Chondrocyte (in vitro differentiated cells): ENCODE measurements around the gene NFU1. TPM values are rescaled to one million over a fixed set of nuclear protein-coding genes. Genes with fewer than 3 reads are reported as not detected.

Source experiments
- DNase-seq: peaks from one replicate; pipeline ENCODE4 v3.0.0; 2021; ENCODE audit warnings: mixed read lengths, low spot score
- H3K27ac Mint-ChIP-seq: one replicate; pipeline ENCODE4 v1.8.0; 2021; ENCODE audit warnings: mild to moderate bottlenecking, moderate library complexity, mixed read lengths; ENCODE audit not compliant: unreplicated experiment
- H3K27me3 Mint-ChIP-seq: 2 replicates; pipeline ENCODE4 v1.8.0; 2021; ENCODE audit warnings: low read depth, mixed read lengths
- H3K36me3 Mint-ChIP-seq: 2 replicates; pipeline ENCODE4 v1.8.0; 2021; ENCODE audit warnings: low read depth, mixed read lengths
- H3K4me1 Mint-ChIP-seq: 2 replicates; pipeline ENCODE4 v1.8.0; 2021; ENCODE audit warnings: low read depth, mild to moderate bottlenecking, mixed read lengths
- H3K4me3 Mint-ChIP-seq: one replicate; pipeline ENCODE4 v1.8.0; 2021; ENCODE audit warnings: mild to moderate bottlenecking, moderate library complexity, mixed read lengths; ENCODE audit not compliant: unreplicated experiment
- H3K9me3 Mint-ChIP-seq: 2 replicates; pipeline ENCODE4 v1.8.0; 2021; ENCODE audit warnings: low read depth, mixed read lengths
- long read RNA-seq: library from polyadenylated mRNA; stranded (forward); transcript quantifications from one replicate; pipeline ENCODE4 v2.0.0, GENCODE V29; 2021
- total RNA-seq: library from RNA; stranded (reverse); gene quantifications from 3 replicates; pipeline ENCODE4 v1.2.1, GENCODE V29; 2021
- TF ChIP-seq, protein P1 (sequence below): fragments of 200-600 bp; sonication (generic); IDR thresholded peaks from 2 replicates; pipeline ENCODE4 v1.5.0; 2021; ENCODE audit warnings: antibody characterized with exemption, mild to moderate bottlenecking, moderate library complexity

The NFU1 gene
- 40.7 to 42.5 TPM (median 40.7 TPM) in 3 replicates for total RNA-seq
- long read RNA-seq, transcript NFU1-203 (8 exons, 1,467 nt) = major isoform, 9 of 11 reads
- long read RNA-seq, partial matches to known transcripts = 0 of 11 reads
- long read RNA-seq, other reads (novel, unspliced or antisense) = 2 of 11 reads

DNA sequence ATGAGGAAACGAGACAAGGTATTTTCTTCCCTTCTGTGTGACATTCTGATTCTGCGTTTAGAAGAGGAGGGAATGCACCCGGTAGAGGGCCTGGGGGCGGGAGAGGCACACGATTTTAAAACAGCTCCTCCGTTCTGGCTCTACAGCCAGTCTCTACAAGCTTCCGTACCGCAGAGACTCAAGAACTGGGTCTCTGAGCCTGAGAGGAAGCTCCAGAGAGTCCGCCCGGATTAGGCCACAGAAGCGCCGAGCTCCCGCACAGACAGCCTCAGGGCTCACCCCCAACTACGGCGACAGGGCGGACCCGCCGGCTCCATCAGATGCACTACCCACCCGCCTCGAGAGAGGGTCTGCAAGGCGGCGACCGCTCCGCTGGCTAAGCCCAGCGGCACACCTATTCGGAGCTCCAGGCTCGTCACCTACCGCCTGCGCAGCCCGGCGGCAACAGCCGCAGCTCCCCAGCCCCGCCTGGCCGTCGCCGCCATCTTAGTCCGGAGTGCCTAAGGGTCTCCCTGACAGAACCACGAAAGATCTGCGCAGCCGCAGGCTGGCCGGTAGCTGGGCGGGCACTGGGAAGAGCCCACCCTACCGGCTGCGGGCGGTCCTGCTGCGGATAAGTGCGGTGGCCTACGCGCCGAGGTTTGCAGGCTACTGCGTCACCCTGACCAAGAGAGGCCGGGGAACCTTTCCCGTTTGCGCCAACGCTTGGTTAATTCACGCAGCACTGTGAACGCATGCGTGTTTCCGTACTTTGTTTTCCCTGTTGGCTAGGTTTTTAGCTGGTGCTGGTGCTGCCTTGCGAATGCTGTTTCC lies at the start of gene NFU1:
TSS of gene NFU1 (minus strand) at position 498 of the 813 bp plus-strand sequence. CDS start at position 485, 13 bp downstream.
- peaks cover 24% of the 10 kb centered on the region for H3K4me1 Mint-ChIP-seq
- no peaks in the 10 kb centered on the region for H3K9me3 Mint-ChIP-seq
- H3K4me3 Mint-ChIP-seq = peak within 1 kb of the TSS; percentile 94
- no peaks in the 10 kb centered on the region for H3K27me3 Mint-ChIP-seq
- DNase-seq = peak; percentile 98
- H3K36me3 Mint-ChIP-seq = no peaks in the 10 kb centered on the region
- TF ChIP-seq, protein P1, sequence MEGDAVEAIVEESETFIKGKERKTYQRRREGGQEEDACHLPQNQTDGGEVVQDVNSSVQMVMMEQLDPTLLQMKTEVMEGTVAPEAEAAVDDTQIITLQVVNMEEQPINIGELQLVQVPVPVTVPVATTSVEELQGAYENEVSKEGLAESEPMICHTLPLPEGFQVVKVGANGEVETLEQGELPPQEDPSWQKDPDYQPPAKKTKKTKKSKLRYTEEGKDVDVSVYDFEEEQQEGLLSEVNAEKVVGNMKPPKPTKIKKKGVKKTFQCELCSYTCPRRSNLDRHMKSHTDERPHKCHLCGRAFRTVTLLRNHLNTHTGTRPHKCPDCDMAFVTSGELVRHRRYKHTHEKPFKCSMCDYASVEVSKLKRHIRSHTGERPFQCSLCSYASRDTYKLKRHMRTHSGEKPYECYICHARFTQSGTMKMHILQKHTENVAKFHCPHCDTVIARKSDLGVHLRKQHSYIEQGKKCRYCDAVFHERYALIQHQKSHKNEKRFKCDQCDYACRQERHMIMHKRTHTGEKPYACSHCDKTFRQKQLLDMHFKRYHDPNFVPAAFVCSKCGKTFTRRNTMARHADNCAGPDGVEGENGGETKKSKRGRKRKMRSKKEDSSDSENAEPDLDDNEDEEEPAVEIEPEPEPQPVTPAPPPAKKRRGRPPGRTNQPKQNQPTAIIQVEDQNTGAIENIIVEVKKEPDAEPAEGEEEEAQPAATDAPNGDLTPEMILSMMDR = peak; percentile 74
- peak within 1 kb of the TSS; percentile 99 for H3K27ac Mint-ChIP-seq

DNA sequence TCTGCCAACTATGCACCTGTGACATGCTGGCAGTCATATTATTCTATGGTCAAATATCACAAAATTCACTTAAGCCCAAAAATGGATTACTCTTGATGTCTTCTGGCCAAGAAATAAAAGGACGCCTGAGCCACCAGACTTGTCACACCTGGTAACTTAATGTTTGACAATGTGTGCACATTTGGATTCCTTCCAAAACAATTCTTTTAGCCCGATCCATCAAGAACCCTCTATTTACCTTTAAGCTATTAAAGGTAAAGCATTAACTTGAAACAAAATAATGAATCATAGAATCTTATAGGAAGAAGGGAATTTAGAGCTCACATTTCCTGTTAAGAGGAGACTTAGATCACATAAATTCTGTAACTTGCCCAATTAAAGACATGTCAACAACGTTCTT lies 46.5 kb upstream of the NFU1 start:
- H3K27ac Mint-ChIP-seq = no peak overlapping the region
- H3K27me3 Mint-ChIP-seq = no peaks in the 10 kb centered on the region
- H3K9me3 Mint-ChIP-seq = no peaks in the 10 kb centered on the region
- peaks cover 5% of the 10 kb centered on the region for H3K4me1 Mint-ChIP-seq
- no peak for DNase-seq
- peaks cover 21% of the 10 kb centered on the region for H3K36me3 Mint-ChIP-seq
- TF ChIP-seq, protein P1 = no peak
- no peak overlapping the region for H3K4me3 Mint-ChIP-seq

DNA sequence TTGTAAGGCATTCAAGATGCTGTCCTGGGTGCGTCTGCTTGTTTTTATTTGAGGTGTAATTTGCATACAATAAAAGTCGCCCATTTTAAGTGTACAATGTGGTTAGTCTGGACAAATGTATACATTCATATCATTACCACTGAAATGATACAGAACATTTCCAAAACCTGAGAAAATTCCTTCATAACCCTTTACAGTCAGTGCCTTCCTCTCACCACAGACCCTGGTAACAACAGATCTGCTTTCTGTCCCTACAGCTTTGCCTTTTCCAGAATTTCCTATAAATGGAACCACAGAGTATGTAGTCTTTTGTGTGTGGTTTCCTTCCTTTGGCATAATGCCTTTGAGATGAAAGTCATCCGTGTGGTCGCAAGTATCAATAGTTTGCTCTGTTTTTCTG lies 45.8 kb upstream of the NFU1 start:
- peaks cover 5% of the 10 kb centered on the region for H3K4me1 Mint-ChIP-seq
- DNase-seq = no peak
- H3K27ac Mint-ChIP-seq = no peak overlapping the region
- no peaks in the 10 kb centered on the region for H3K27me3 Mint-ChIP-seq
- no peaks in the 10 kb centered on the region for H3K9me3 Mint-ChIP-seq
- H3K36me3 Mint-ChIP-seq = peaks cover 17% of the 10 kb centered on the region
- TF ChIP-seq, protein P1 = no peak
- H3K4me3 Mint-ChIP-seq = no peak overlapping the region

DNA sequence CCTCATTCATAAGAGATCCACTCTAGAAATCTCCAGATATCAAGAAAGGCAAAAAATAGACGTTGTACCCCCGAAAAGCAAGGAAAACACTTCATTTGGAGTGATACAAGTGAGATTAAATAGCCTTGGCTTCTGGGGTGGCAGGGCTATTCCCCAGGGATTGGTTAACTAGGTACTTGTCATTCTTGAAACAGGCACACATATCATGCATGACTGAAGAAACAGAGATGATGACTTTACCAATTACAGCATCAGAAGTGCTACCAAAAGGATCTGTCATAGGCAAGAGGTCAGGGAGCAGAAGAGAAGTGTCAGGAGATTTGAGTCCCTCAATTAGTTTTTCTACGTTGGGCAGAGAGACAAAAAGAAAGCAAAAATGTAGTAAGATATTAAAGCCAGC lies 45.2 kb upstream of the NFU1 start:
- DNase-seq = no peak
- Mint-ChIP-seq H3K27me3 (no peaks in the 10 kb centered on the region), H3K27ac (no peak overlapping the region), H3K4me3 (no peak overlapping the region), H3K9me3 (no peaks in the 10 kb centered on the region), H3K4me1 (peaks cover 5% of the 10 kb centered on the region), H3K36me3 (peaks cover 17% of the 10 kb centered on the region)
- TF ChIP-seq, protein P1 = no peak

DNA sequence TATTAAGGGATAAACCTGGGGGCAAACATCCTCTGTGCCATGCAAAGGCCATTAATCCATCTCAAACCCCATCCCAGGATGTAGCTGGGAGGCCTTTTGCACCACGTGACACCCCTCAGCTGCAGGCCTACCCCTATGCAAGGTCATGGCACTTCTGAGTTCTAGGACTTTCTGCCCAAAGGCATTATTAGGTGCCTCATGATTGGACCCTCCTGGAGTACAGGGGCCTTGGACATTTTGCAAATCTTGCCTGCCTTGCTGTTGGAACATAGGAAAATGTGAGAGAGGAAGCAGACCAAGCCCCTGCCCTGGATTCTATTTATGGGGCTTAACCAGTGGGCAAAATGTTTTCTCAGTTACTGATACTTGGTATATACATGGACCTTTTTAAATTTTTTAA lies 44.2 kb upstream of the NFU1 start:
- peaks cover 5% of the 10 kb centered on the region for H3K4me1 Mint-ChIP-seq
- peaks cover 16% of the 10 kb centered on the region for H3K36me3 Mint-ChIP-seq
- H3K27me3 Mint-ChIP-seq = no peaks in the 10 kb centered on the region
- no peak for DNase-seq
- H3K27ac Mint-ChIP-seq = no peak overlapping the region
- TF ChIP-seq, protein P1 = no peak
- no peaks in the 10 kb centered on the region for H3K9me3 Mint-ChIP-seq
- no peak overlapping the region for H3K4me3 Mint-ChIP-seq
